Superior temporal gyrus (tissue), 1 donor: Measurements from ENCODE around the gene ZMIZ2.
"Not testable (repeated sequence)": the region's sequence is repeated elsewhere in the genome, so short reads cannot be mapped to it uniquely, and the experiment has no call there.

ENCODE experiments used
- DNase-seq: peaks from one replicate; pipeline ENCODE4 v3.0.0-alpha.2; 2016; ENCODE audit errors: extremely low spot score

Gene ZMIZ2

GRCh38 chr7:44727937-44728262, 20.7 kb upstream of the ZMIZ2 start:
- no peak for DNase-seq

- DNase-seq = no peak
Measured at GRCh38 chr7:44729949-44730590, 18.6 kb upstream of the ZMIZ2 start.

GRCh38 chr7:44732971-44733370, 15.7 kb upstream of the ZMIZ2 start:
- not testable (repeated sequence) for DNase-seq

- no peak for DNase-seq
Measured at GRCh38 chr7:44733708-44734481, 14.8 kb upstream of the ZMIZ2 start.

- DNase-seq = no peak
Measured at GRCh38 chr7:44735403-44736165, 13.1 kb upstream of the ZMIZ2 start.

GRCh38 chr7:44736896-44737295, 11.8 kb upstream of the ZMIZ2 start:
- DNase-seq = no peak

GRCh38 chr7:44738051-44738723, 10.5 kb upstream of the ZMIZ2 start:
- DNase-seq = no peak

- no peak for DNase-seq
Measured at GRCh38 chr7:44738876-44739665, 9.6 kb upstream of the ZMIZ2 start.

- DNase-seq = no peak
Measured at GRCh38 chr7:44740055-44740454, 8.6 kb upstream of the ZMIZ2 start.

GRCh38 chr7:44743750-44744149, 4.9 kb upstream of the ZMIZ2 start:
- DNase-seq = no peak

GRCh38 chr7:44748948-44749731, 493 bp downstream of the ZMIZ2 start:
- no peak for DNase-seq

GRCh38 chr7:44749992-44750391, 1.3 kb downstream of the ZMIZ2 start:
- DNase-seq = no peak

GRCh38 chr7:44750424-44750823, 1.8 kb downstream of the ZMIZ2 start:
- no peak for DNase-seq

- DNase-seq = no peak
Measured at GRCh38 chr7:44750921-44751571, 2.4 kb downstream of the ZMIZ2 start.

GRCh38 chr7:44752822-44753221, 4.2 kb downstream of the ZMIZ2 start:
- no peak for DNase-seq

- no peak for DNase-seq
Measured at GRCh38 chr7:44754802-44755697, 6.4 kb downstream of the ZMIZ2 start.

GRCh38 chr7:44755698-44756627, 7.3 kb downstream of the ZMIZ2 start:
- DNase-seq = no peak

GRCh38 chr7:44756904-44757303, 8.3 kb downstream of the ZMIZ2 start:
- no peak for DNase-seq
